ENCODE results near the gene PLXDC2. TPM values are rescaled to one million over a fixed set of nuclear protein-coding genes. Genes with fewer than 3 reads are reported as not detected.

Gene PLXDC2
- total RNA-seq, 1 experiment from 2014 or later = 38.7 TPM

DNA sequence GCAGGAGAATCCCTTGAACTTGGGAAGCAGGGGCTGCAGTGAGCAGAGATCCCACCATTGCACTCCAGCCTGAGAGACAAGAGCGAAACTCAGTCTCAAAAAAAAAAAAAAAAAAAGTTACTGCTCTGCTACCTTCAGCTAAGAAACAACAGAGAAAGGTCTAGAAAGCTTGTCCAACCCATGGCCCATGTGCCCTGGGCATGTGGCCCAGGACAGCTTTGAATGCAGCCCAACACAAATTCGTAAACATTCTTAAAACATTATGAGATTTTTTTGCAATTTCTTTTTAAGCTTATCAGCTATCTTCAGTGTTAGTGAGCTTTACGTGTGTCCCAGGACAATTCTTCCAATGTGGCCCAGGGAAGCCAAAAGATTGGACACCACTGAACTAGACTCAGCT is 22.9 kb downstream of the PLXDC2 start:
- TF ChIP-seq, protein P1, sequence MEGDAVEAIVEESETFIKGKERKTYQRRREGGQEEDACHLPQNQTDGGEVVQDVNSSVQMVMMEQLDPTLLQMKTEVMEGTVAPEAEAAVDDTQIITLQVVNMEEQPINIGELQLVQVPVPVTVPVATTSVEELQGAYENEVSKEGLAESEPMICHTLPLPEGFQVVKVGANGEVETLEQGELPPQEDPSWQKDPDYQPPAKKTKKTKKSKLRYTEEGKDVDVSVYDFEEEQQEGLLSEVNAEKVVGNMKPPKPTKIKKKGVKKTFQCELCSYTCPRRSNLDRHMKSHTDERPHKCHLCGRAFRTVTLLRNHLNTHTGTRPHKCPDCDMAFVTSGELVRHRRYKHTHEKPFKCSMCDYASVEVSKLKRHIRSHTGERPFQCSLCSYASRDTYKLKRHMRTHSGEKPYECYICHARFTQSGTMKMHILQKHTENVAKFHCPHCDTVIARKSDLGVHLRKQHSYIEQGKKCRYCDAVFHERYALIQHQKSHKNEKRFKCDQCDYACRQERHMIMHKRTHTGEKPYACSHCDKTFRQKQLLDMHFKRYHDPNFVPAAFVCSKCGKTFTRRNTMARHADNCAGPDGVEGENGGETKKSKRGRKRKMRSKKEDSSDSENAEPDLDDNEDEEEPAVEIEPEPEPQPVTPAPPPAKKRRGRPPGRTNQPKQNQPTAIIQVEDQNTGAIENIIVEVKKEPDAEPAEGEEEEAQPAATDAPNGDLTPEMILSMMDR (conservative IDR thresholded peaks at IDR 0.05) = no peak
- H3K23ac ChIP-seq (ENCODE audit: insufficient read length, low read depth, low read length) = no peak overlapping the region
- H3K79me1 ChIP-seq (ENCODE audit: insufficient read depth, low read depth, low read length, poor library complexity, severe bottlenecking) = peaks cover 6% of the 10 kb centered on the region
- WGBS (ENCODE audit: extremely low coverage, insufficient read length, low lambda C conversion rate) = no CpG with 5 or more reads among the region's 3 CpGs
- no peaks in the 10 kb centered on the region for H3K23me2 ChIP-seq (ENCODE audit: insufficient read length, low read depth, low read length, poor library complexity, severe bottlenecking)
- H3K9ac ChIP-seq (ENCODE audit: extremely low read depth, insufficient read length, low read length) = no peak overlapping the region
- H2AK5ac ChIP-seq (ENCODE audit: insufficient read length, low read length) = no peak overlapping the region
- H2AFZ ChIP-seq (ENCODE audit: low read length) = no peak overlapping the region
- no peak overlapping the region for H2BK12ac ChIP-seq (ENCODE audit: insufficient read length, low read depth, low read length)
- peaks cover 57 to 62% of the 10 kb centered on the region in 2 experiments for H3K4me1 Mint-ChIP-seq
- no peak overlapping the region for H2BK20ac ChIP-seq (ENCODE audit: low read depth, low read length, poor library complexity, severe bottlenecking)
- H3K4me2 ChIP-seq (ENCODE audit: insufficient read depth, insufficient read length, low read length) = no peak overlapping the region
- H2BK15ac ChIP-seq (ENCODE audit: low read depth, low read length) = no peak overlapping the region
- no peak overlapping the region for H3K14ac ChIP-seq (ENCODE audit: insufficient read depth, low read length)
- no peaks in the 10 kb centered on the region for H3K27me3 ChIP-seq (ENCODE audit: insufficient read depth, low read length)
- H4K5ac ChIP-seq (ENCODE audit: insufficient read length, low read depth, low read length) = no peak overlapping the region
- H3K9me3 Mint-ChIP-seq = no peaks in the 10 kb centered on the region; a peak in 1 of 5 replicates
- H3K36me3 Mint-ChIP-seq (ENCODE audit: insufficient read depth in 1 of 3, low read depth in 3 of 3) = peaks cover 0 to 4% (median 2%) of the 10 kb centered on the region in 3 experiments; a peak in 2 of 7 replicates
- no peak overlapping the region for H4K8ac ChIP-seq (replicated peaks; ENCODE audit: insufficient read length, low read depth, low read length)
- H3K79me2 ChIP-seq (ENCODE audit: insufficient read depth, low read length) = peaks cover 15% of the 10 kb centered on the region; the same call in 1 of the 2 replicates
- no peak for DNase-seq
- H3K27ac Mint-ChIP-seq = peak overlapping the region in 1 of 3 experiments; percentile 71; a peak in 3 of 7 replicates
- H3K4me3 Mint-ChIP-seq = no peak overlapping the region
- H3T11ph ChIP-seq (ENCODE audit: low read length) = no peak overlapping the region
- H3K27ac ChIP-seq (ENCODE audit: insufficient read length, low read depth, low read length) = no peak overlapping the region
- no peak overlapping the region for H4K91ac ChIP-seq (ENCODE audit: insufficient read length, low read depth, low read length)
- H3K9me3 ChIP-seq (ENCODE audit: control insufficient read depth, low read depth, low read length) = no peaks in the 10 kb centered on the region
- H2BK120ac ChIP-seq (ENCODE audit: low read depth, low read length, poor library complexity, severe bottlenecking) = no peak overlapping the region
- H3K56ac ChIP-seq (ENCODE audit: insufficient read length, low read depth, low read length) = no peak overlapping the region
- peaks cover 10% of the 10 kb centered on the region; the same call in 1 of the 2 replicates for H3K4me1 ChIP-seq (ENCODE audit: insufficient read depth, low read length)
- H3K18ac ChIP-seq (ENCODE audit: insufficient read length, low read depth, low read length) = no peak overlapping the region
- H3K4ac ChIP-seq (ENCODE audit: low read depth, low read length) = no peak overlapping the region
- H3K27me3 Mint-ChIP-seq (ENCODE audit: low read depth) = no peaks in the 10 kb centered on the region
- no peak overlapping the region for H2BK5ac ChIP-seq (ENCODE audit: insufficient read length, low read length)
- H4K20me1 ChIP-seq (ENCODE audit: control insufficient read depth, insufficient read depth, insufficient read length) = no peaks in the 10 kb centered on the region

Data from H9 (cell line).